ENCODE results near the gene FKBP1A. TPM values are rescaled to one million over a fixed set of nuclear protein-coding genes. Genes with fewer than 3 reads are reported as not detected.
A peak's percentile ranks its signal among the peaks of the same experiment; 100 is the strongest.

The FKBP1A gene
- total RNA-seq, 2 experiments from 2014 or later, result 265 to 316 TPM

GRCh38 chr20:1430004-1430451 lies 37.2 kb upstream of the FKBP1A start:
- ATAC-seq (no peak), DNase-seq (no peak)
- CTCF ChIA-PET, result no interaction called here
- intact Hi-C loops (cut with DNase I, micrococcal nuclease), result no loop called here
- Mint-ChIP-seq H3K36me3 (ENCODE audit: low read depth) (no peaks in the 10 kb centered on the region), H3K9me3 (ENCODE audit: low read depth) (no peaks in the 10 kb centered on the region), H3K27ac (no peak overlapping the region), H3K4me3 (no peak overlapping the region), H3K27me3 (no peaks in the 10 kb centered on the region), H3K4me1 (peaks cover 13% of the 10 kb centered on the region)
- POLR2A ChIA-PET, result no interaction called here

- Mint-ChIP-seq H3K36me3 (ENCODE audit: low read depth) (no peaks in the 10 kb centered on the region), H3K27ac (no peak overlapping the region), H3K4me3 (no peak overlapping the region), H3K9me3 (ENCODE audit: low read depth) (no peaks in the 10 kb centered on the region), H3K4me1 (peaks cover 6% of the 10 kb centered on the region), H3K27me3 (no peaks in the 10 kb centered on the region)
- ChIA-PET POLR2A (no interaction called here), CTCF (interaction anchor here (0.7 kb wide), 1 partner anchor 25 kb away, joined by 3 read pairs; no protein-coding TSS in a partner anchor)
- ATAC-seq (no peak), DNase-seq (no peak)
- intact Hi-C loops (cut with DNase I, micrococcal nuclease), result no loop called here
These were observed 36.4 kb upstream of the FKBP1A start for GRCh38 chr20:1429143-1429728.

GRCh38 chr20:1427457-1428054 lies 34.7 kb upstream of the FKBP1A start:
- Mint-ChIP-seq H3K4me3 (no peak overlapping the region), H3K27me3 (no peaks in the 10 kb centered on the region), H3K27ac (no peak overlapping the region), H3K4me1 (peaks cover 7% of the 10 kb centered on the region), H3K36me3 (ENCODE audit: low read depth) (no peaks in the 10 kb centered on the region), H3K9me3 (ENCODE audit: low read depth) (no peaks in the 10 kb centered on the region)
- ChIA-PET POLR2A (no interaction called here), CTCF (interaction anchor here (1.1 to 1.7 kb wide), 2 partner anchors 11 to 13 kb away, joined by 3 to 7 read pairs; no protein-coding TSS in a partner anchor)
- intact Hi-C loops (cut with DNase I, micrococcal nuclease), result no loop called here
- DNase-seq, result no peak
- ATAC-seq, result no peak

- peaks cover 7% of the 10 kb centered on the region for H3K4me1 Mint-ChIP-seq
- CTCF ChIA-PET, result interaction anchor here (1.7 kb wide), 1 partner anchor 12 kb away, joined by 7 read pairs; no protein-coding TSS in a partner anchor
- H3K9me3 Mint-ChIP-seq (ENCODE audit: low read depth), result no peaks in the 10 kb centered on the region
- ATAC-seq (no peak), DNase-seq (no peak)
- POLR2A ChIA-PET, result no interaction called here
- no peaks in the 10 kb centered on the region for H3K27me3 Mint-ChIP-seq
- intact Hi-C loops (cut with DNase I, micrococcal nuclease), result no loop called here
- H3K4me3 Mint-ChIP-seq, result no peak overlapping the region
- no peaks in the 10 kb centered on the region for H3K36me3 Mint-ChIP-seq (ENCODE audit: low read depth)
- no peak overlapping the region for H3K27ac Mint-ChIP-seq
These were observed 33.5 kb upstream of the FKBP1A start for GRCh38 chr20:1426231-1426849.

- DNase-seq (no peak), ATAC-seq (no peak)
- ChIA-PET CTCF (interaction anchor here (0.6 to 2.2 kb wide), 3 partner anchors 12 to 241 kb away, joined by 3 to 13 read pairs (median 3); no protein-coding TSS in a partner anchor), POLR2A (no interaction called here)
- Mint-ChIP-seq H3K9me3 (ENCODE audit: low read depth) (peaks cover 9% of the 10 kb centered on the region), H3K27ac (no peak overlapping the region), H3K36me3 (ENCODE audit: low read depth) (no peaks in the 10 kb centered on the region), H3K27me3 (no peaks in the 10 kb centered on the region), H3K4me3 (no peak overlapping the region), H3K4me1 (peaks cover 7% of the 10 kb centered on the region)
- intact Hi-C loops (cut with DNase I, micrococcal nuclease), result no loop called here
These were observed 31.5 kb upstream of the FKBP1A start for GRCh38 chr20:1424336-1424735.

GRCh38 chr20:1423625-1424106 lies 30.8 kb upstream of the FKBP1A start:
- Mint-ChIP-seq H3K4me3 (no peak overlapping the region), H3K4me1 (peaks cover 7% of the 10 kb centered on the region), H3K27me3 (no peaks in the 10 kb centered on the region), H3K36me3 (ENCODE audit: low read depth) (no peaks in the 10 kb centered on the region), H3K27ac (no peak overlapping the region), H3K9me3 (ENCODE audit: low read depth) (peaks cover 12% of the 10 kb centered on the region)
- ATAC-seq (peak; percentile 58), DNase-seq (peak; percentile 46)
- ChIA-PET POLR2A (no interaction called here), CTCF (interaction anchor here (0.6 to 2.2 kb wide), 3 partner anchors 13 to 242 kb away, joined by 3 to 13 read pairs (median 3); no protein-coding TSS in a partner anchor)
- intact Hi-C loops (cut with DNase I, micrococcal nuclease), result no loop called here

GRCh38 chr20:1423206-1423605 lies 30.4 kb upstream of the FKBP1A start:
- no peak overlapping the region for H3K4me3 Mint-ChIP-seq
- intact Hi-C loops (cut with DNase I, micrococcal nuclease), result no loop called here
- no peak for DNase-seq
- ChIA-PET CTCF (interaction anchor here (1.0 to 2.2 kb wide), 3 partner anchors 13 to 80 kb away, joined by 3 to 13 read pairs (median 3); no protein-coding TSS in a partner anchor), POLR2A (no interaction called here)
- H3K27ac Mint-ChIP-seq, result no peak overlapping the region
- peaks cover 7% of the 10 kb centered on the region for H3K4me1 Mint-ChIP-seq
- no peaks in the 10 kb centered on the region for H3K27me3 Mint-ChIP-seq
- no peaks in the 10 kb centered on the region for H3K36me3 Mint-ChIP-seq (ENCODE audit: low read depth)
- H3K9me3 Mint-ChIP-seq (ENCODE audit: low read depth), result peaks cover 12% of the 10 kb centered on the region
- ATAC-seq, result no peak

- ChIA-PET CTCF (interaction anchor here (1.2 to 2.2 kb wide), 2 partner anchors 13 to 15 kb away, joined by 3 to 13 read pairs; no protein-coding TSS in a partner anchor), POLR2A (interaction anchor here (0.6 kb wide), 1 partner anchor 39 kb away, joined by 3 read pairs; no protein-coding TSS in a partner anchor)
- Mint-ChIP-seq H3K27me3 (no peaks in the 10 kb centered on the region), H3K36me3 (ENCODE audit: low read depth) (no peaks in the 10 kb centered on the region), H3K4me1 (peaks cover 7% of the 10 kb centered on the region), H3K27ac (no peak overlapping the region), H3K4me3 (no peak overlapping the region), H3K9me3 (ENCODE audit: low read depth) (peaks cover 12% of the 10 kb centered on the region)
- ATAC-seq (no peak), DNase-seq (no peak)
- intact Hi-C loops (cut with DNase I, micrococcal nuclease), result no loop called here
These were observed 29.9 kb upstream of the FKBP1A start for GRCh38 chr20:1422753-1423152.

GRCh38 chr20:1420066-1420465 lies 27.2 kb upstream of the FKBP1A start:
- no peak overlapping the region for H3K27ac Mint-ChIP-seq
- no peak overlapping the region for H3K4me3 Mint-ChIP-seq
- POLR2A ChIA-PET, result no interaction called here
- no peaks in the 10 kb centered on the region for H3K36me3 Mint-ChIP-seq (ENCODE audit: low read depth)
- intact Hi-C loops (cut with DNase I, micrococcal nuclease), result no loop called here
- H3K9me3 Mint-ChIP-seq (ENCODE audit: low read depth), result peaks cover 12% of the 10 kb centered on the region
- CTCF ChIA-PET, result interaction anchor here (0.9 to 1.0 kb wide), 2 partner anchors 84 to 100 kb away, joined by 3 read pairs; no protein-coding TSS in a partner anchor
- peaks cover 2% of the 10 kb centered on the region for H3K4me1 Mint-ChIP-seq
- H3K27me3 Mint-ChIP-seq, result no peaks in the 10 kb centered on the region
- DNase-seq (no peak), ATAC-seq (no peak)

GRCh38 chr20:1418350-1418749 lies 25.5 kb upstream of the FKBP1A start:
- POLR2A ChIA-PET, result no interaction called here
- DNase-seq (no peak), ATAC-seq (no peak)
- no peak overlapping the region for H3K27ac Mint-ChIP-seq
- H3K4me3 Mint-ChIP-seq, result no peak overlapping the region
- intact Hi-C loops (cut with DNase I, micrococcal nuclease), result no loop called here
- no peaks in the 10 kb centered on the region for H3K36me3 Mint-ChIP-seq (ENCODE audit: low read depth)
- CTCF ChIA-PET, result no interaction called here
- peaks cover 3% of the 10 kb centered on the region for H3K27me3 Mint-ChIP-seq
- peaks cover 12% of the 10 kb centered on the region for H3K9me3 Mint-ChIP-seq (ENCODE audit: low read depth)
- peaks cover 2% of the 10 kb centered on the region for H3K4me1 Mint-ChIP-seq

GRCh38 chr20:1417790-1418189 lies 24.9 kb upstream of the FKBP1A start:
- POLR2A ChIA-PET, result no interaction called here
- Mint-ChIP-seq H3K27ac (no peak overlapping the region), H3K9me3 (ENCODE audit: low read depth) (peaks cover 12% of the 10 kb centered on the region), H3K4me1 (peaks cover 2% of the 10 kb centered on the region), H3K27me3 (peaks cover 3% of the 10 kb centered on the region), H3K36me3 (ENCODE audit: low read depth) (no peaks in the 10 kb centered on the region), H3K4me3 (no peak overlapping the region)
- DNase-seq, result no peak
- ATAC-seq, result no peak
- CTCF ChIA-PET, result no interaction called here
- intact Hi-C loops (cut with DNase I, micrococcal nuclease), result no loop called here

Data from activated CD4-positive, alpha-beta T cell treated with anti-CD3 and anti-CD28 coated beads for 36 hours (primary cell).